ENCODE data around the gene RAMP1. TPM values are rescaled to one million over a fixed set of nuclear protein-coding genes. Genes with fewer than 3 reads are reported as not detected.

The RAMP1 gene
- total RNA-seq, 4 donors from 2014 or later, result 1.5 to 5.6 (median 2.9) TPM; not detected in 1

DNA sequence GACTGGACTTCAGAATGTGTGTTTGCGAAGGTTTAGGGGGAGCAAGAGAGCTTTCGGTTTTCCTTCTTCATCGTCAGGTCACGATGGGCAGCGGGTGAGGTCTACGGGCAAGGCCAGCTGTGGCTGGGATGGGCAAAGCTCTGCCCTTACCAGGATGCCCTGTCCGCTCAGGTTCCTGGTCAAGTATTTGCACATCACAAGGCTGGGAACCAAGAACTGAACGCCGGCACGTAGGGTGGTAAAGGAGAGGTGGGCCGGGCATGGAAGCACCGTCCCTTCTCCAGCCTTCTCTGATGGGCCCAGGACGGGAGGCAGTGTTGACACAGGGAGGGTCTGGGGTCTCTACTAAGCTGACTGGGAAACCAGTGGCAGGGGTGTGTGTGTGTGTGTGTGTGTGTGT is 56.9 kb downstream of the RAMP1 start:
- TF ChIP-seq, protein P1, sequence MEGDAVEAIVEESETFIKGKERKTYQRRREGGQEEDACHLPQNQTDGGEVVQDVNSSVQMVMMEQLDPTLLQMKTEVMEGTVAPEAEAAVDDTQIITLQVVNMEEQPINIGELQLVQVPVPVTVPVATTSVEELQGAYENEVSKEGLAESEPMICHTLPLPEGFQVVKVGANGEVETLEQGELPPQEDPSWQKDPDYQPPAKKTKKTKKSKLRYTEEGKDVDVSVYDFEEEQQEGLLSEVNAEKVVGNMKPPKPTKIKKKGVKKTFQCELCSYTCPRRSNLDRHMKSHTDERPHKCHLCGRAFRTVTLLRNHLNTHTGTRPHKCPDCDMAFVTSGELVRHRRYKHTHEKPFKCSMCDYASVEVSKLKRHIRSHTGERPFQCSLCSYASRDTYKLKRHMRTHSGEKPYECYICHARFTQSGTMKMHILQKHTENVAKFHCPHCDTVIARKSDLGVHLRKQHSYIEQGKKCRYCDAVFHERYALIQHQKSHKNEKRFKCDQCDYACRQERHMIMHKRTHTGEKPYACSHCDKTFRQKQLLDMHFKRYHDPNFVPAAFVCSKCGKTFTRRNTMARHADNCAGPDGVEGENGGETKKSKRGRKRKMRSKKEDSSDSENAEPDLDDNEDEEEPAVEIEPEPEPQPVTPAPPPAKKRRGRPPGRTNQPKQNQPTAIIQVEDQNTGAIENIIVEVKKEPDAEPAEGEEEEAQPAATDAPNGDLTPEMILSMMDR (IDR thresholded peaks at IDR 0.05; ENCODE audit: low read depth), result no peak

DNA sequence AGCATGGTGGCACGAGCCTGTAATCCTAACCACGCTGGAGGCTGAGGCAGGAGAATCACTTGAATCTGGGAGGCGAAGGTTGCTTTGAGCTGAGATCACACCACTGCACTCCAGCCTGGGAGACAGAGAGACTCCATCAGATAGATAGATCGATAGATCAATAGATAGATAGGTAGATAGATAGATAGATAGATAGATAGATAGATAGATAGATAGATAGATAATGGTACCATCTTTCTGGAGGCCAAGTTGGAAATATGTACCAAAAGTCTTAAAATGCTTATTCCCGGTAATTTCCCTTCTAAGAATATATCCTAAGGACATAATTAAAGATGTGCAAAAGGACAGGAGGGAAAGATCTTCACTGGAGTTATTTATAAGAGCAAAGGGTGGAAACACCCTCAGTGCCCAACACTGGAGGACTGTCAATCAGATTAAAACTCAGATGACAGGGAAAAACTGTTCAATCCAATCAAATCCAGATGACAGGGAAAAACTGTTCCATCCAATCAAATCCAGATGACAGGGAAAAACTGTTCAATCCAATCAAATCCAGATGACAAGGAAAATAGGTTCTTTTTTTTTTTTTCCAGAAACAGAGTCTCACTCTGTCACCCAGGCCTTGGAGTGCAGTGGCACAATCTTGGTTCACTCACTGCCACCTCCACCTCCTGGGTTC is 58.4 kb downstream of the RAMP1 start:
- TF ChIP-seq, protein P1 (IDR thresholded peaks at IDR 0.05; ENCODE audit: low read depth), result no peak

DNA sequence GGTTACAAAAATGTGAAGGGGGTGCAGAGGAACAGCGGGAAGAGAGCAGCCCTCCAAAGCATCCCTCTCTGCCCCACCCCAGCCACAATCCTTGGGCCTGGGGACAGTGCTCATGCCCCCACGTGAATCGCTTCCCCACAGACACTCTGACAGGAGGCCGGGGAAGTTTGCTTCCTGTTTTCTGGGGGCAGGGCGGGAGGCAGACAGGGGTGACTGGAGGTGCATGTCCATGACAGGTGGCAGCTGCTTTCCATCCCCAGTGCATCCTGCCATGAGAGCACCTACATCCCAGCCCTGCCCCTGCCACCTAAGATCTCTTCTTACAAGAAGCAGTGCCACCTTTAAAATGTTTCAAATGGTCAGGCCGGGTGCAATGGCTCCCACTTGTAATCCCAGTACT is 60.2 kb downstream of the RAMP1 start:
- TF ChIP-seq, protein P1 (IDR thresholded peaks at IDR 0.05; ENCODE audit: low read depth), result no peak

DNA sequence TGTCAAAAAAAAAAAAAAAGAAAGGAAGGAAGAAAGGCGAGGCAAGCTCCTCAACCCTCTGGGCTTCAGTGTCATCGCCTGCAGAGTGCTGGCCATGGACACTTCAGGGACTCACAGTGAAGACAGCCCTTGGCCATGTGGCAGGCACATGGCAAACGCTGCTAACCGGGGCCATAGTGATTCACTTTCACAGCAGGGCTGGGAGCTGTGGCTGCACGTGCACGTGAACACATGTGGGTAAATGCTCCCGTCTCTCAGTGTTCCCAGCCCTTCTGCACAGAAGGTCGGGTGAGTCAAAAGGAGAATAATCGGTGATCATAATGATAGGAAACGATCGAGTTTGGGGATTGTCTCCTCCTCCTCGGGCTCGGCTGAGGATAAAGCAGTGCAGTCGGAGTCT is 61.2 kb downstream of the RAMP1 start:
- TF ChIP-seq, protein P1 (IDR thresholded peaks at IDR 0.05; ENCODE audit: low read depth), result no peak

DNA sequence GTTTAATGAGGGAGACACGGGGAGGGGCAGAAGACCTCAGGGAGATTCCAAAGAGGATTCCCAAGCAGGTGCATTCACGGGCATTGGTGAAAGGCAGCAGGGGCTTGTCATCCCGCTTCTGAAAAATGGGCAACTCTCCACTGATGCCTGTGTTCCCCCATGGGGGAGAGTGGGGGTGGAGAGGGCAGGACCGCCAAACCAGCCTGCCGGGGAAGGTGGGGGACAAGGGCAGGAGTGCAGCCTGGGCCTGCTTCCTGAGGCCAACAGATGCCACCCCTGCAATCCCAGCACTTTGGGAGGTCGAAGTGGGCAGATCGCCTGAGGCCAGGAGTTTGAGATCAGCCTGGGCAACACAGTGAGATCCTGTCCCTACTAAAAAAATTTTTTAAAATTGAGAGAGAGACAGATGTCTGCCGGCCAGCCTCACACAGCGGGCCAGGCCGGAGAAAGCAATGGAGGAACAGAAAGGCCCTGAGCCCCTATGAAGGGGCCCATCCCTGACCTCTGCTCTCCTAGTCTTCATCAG is 62.6 kb downstream of the RAMP1 start:
- TF ChIP-seq, protein P1 (IDR thresholded peaks at IDR 0.05; ENCODE audit: low read depth), result no peak

DNA sequence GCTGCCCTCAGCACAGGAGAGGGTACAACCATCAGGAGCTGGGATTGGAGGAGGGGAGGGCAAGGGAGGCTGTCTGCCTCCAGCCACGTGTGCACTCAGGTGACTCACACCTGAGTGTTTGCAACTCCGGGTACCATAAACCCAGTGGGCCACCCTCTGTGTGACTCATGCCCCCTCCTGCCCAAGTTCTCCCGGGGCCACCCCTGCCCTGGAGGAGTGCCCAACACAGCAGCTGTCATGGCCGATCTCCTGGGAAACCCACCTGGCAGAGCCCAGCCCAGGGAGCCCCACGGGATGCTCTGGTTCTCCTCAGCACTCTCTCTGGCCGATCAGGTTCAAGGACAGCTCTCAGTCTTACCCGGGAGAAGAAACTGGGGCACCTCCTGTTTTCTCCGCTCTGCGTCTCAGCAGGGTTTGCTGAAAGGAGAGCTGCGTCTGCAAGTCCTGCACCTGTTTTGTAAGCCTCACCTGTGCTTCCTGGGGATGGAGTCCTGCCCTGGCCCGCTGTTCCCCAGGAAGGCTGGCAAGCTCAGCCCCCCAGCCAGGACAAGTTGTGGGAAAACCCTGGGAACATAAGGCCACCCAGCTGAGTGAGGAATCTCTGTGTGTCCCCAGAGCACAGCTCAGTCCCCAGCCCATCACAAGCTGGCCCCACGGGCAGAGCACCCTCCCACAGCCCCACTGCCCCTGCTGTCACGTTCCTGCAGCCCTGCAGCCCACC is 63.4 kb downstream of the RAMP1 start:
- TF ChIP-seq, protein P1 (IDR thresholded peaks at IDR 0.05; ENCODE audit: low read depth), result no peak

DNA sequence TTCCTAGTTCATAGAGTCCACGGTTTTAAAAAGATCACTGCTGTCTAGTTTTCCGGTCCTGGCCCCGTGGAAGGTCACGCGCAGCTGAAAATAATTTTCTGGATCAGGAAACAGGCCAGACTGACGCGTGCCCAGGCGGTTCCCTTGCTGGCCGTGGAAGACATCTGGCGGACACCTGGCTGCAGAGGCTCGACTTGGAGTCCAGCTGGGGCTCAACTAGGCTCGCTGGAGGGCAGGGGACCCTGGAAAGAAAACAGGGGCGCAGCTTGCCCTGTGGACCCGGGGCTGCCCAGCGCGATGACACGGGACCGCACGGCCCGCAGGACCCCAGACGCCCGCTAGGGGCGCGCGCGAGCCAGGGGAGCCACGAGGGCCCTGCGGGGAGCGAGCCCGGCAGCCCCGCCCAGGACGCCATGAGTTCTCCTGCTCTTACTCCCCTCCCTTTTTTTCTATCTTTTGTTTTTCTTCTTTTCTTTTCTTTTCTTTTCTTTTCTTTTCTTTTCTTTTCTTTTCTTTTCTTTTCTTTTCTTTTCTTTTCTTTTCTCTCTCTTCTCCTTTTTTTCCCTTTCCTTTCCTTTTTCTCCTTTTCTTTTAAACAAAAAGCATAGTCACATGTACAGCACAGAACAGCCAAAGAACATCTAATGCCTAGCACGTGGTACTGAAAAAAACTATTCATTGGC is 64.2 kb downstream of the RAMP1 start:
- TF ChIP-seq, protein P1 (IDR thresholded peaks at IDR 0.05; ENCODE audit: low read depth), result no peak

Measured in subcutaneous adipose tissue (tissue), 4 donors.